Nephron (organoid): ENCODE results near the gene NAV2.

Source experiments
- H3K27ac Mint-ChIP-seq, 3 experiments: 2 replicates each; pipeline ENCODE4 v1.8.0; 2020; ENCODE audit warnings: mixed read lengths in 3 of 3, mild to moderate bottlenecking in 2 of 3, moderate library complexity in 1 of 3
- H3K27me3 Mint-ChIP-seq: 2 replicates; pipeline ENCODE4 v1.8.0; 2021; ENCODE audit warnings: low read depth, mild to moderate bottlenecking, moderate library complexity, mixed read lengths
- H3K36me3 Mint-ChIP-seq: 2 replicates; pipeline ENCODE4 v1.8.0; 2020; ENCODE audit warnings: low read depth, mixed read lengths
- H3K4me1 Mint-ChIP-seq: 2 replicates; pipeline ENCODE4 v1.8.0; 2020; ENCODE audit warnings: mixed read lengths
- H3K4me3 Mint-ChIP-seq, 3 experiments: 2 replicates each; pipeline ENCODE4 v1.8.0; 2020; ENCODE audit warnings: mild to moderate bottlenecking in 3 of 3, mixed read lengths in 3 of 3, moderate library complexity in 2 of 3
- H3K9me3 Mint-ChIP-seq: 2 replicates; pipeline ENCODE4 v1.8.0; 2020; ENCODE audit warnings: mixed read lengths
- CTCF ChIP-seq, 3 experiments: fragments of 200-600 bp; sonication (generic); IDR thresholded peaks; one replicate each; pipeline ENCODE4 v1.5.0; 2021; ENCODE audit warnings: antibody characterized with exemption in 3 of 3; ENCODE audit not compliant: unreplicated experiment in 3 of 3

The NAV2 gene

GRCh38 chr11:19811380-19811779 lies 98.7 kb downstream of the NAV2 start:
- Mint-ChIP-seq H3K36me3 (no peaks in the 10 kb centered on the region), H3K4me3 (no peak overlapping the region), H3K9me3 (no peaks in the 10 kb centered on the region), H3K27me3 (peaks cover 19% of the 10 kb centered on the region), H3K4me1 (peaks cover 45% of the 10 kb centered on the region), H3K27ac (no peak overlapping the region)
- no peak for TF ChIP-seq CTCF (IDR thresholded peaks at IDR 0.05; ENCODE audit: unreplicated experiment in 3 of 3)

GRCh38 chr11:19812096-19812495 lies 99.5 kb downstream of the NAV2 start:
- no peak for TF ChIP-seq CTCF (IDR thresholded peaks at IDR 0.05; ENCODE audit: unreplicated experiment in 3 of 3)
- H3K27me3 Mint-ChIP-seq, result peaks cover 20% of the 10 kb centered on the region
- no peak overlapping the region for H3K27ac Mint-ChIP-seq
- H3K4me3 Mint-ChIP-seq, result no peak overlapping the region
- H3K4me1 Mint-ChIP-seq, result peaks cover 45% of the 10 kb centered on the region
- no peaks in the 10 kb centered on the region for H3K9me3 Mint-ChIP-seq
- H3K36me3 Mint-ChIP-seq, result no peaks in the 10 kb centered on the region

- Mint-ChIP-seq H3K27ac (no peak overlapping the region), H3K4me3 (no peak overlapping the region), H3K9me3 (no peaks in the 10 kb centered on the region), H3K4me1 (peaks cover 40% of the 10 kb centered on the region), H3K36me3 (no peaks in the 10 kb centered on the region), H3K27me3 (peaks cover 22% of the 10 kb centered on the region)
- TF ChIP-seq CTCF (IDR thresholded peaks at IDR 0.05; ENCODE audit: unreplicated experiment in 3 of 3), result no peak
These were observed 100.1 kb downstream of the NAV2 start for GRCh38 chr11:19812710-19813109.

- TF ChIP-seq CTCF (IDR thresholded peaks at IDR 0.05; ENCODE audit: unreplicated experiment in 3 of 3), result no peak
- peaks cover 34% of the 10 kb centered on the region for H3K4me1 Mint-ChIP-seq
- H3K36me3 Mint-ChIP-seq, result no peaks in the 10 kb centered on the region
- H3K4me3 Mint-ChIP-seq, result peak overlapping the region; percentile 46 to 79 (median 72)
- no peaks in the 10 kb centered on the region for H3K9me3 Mint-ChIP-seq
- no peak overlapping the region for H3K27ac Mint-ChIP-seq
- peaks cover 24% of the 10 kb centered on the region for H3K27me3 Mint-ChIP-seq
These were observed 100.7 kb downstream of the NAV2 start for GRCh38 chr11:19813158-19813879.

GRCh38 chr11:19814421-19814820 lies 101.8 kb downstream of the NAV2 start:
- Mint-ChIP-seq H3K4me3 (peak overlapping the region in 2 of 3 experiments; percentile 72 to 79), H3K27me3 (peaks cover 29% of the 10 kb centered on the region), H3K36me3 (no peaks in the 10 kb centered on the region), H3K4me1 (peaks cover 34% of the 10 kb centered on the region), H3K9me3 (no peaks in the 10 kb centered on the region), H3K27ac (no peak overlapping the region)
- no peak for TF ChIP-seq CTCF (IDR thresholded peaks at IDR 0.05; ENCODE audit: unreplicated experiment in 3 of 3)

- TF ChIP-seq CTCF (IDR thresholded peaks at IDR 0.05; ENCODE audit: unreplicated experiment in 3 of 3), result no peak
- Mint-ChIP-seq H3K9me3 (no peaks in the 10 kb centered on the region), H3K27ac (no peak overlapping the region), H3K27me3 (peaks cover 32% of the 10 kb centered on the region), H3K4me1 (peaks cover 31% of the 10 kb centered on the region), H3K36me3 (no peaks in the 10 kb centered on the region), H3K4me3 (no peak overlapping the region)
These were observed 103.4 kb downstream of the NAV2 start for GRCh38 chr11:19816040-19816439.
